HepG2 (cell line): ENCODE data around the gene PARVA.

Source experiments
- EZH2 ChIP-seq: conservative IDR thresholded peaks from 2 replicates; pipeline ENCODE4 v1.6.1; 2012; ENCODE audit warnings: mild to moderate bottlenecking, low read depth, low read length, moderate library complexity
- HOXD1 ChIP-seq: sonication (generic); formaldehyde crosslinking; IDR thresholded peaks from 2 replicates; pipeline ENCODE4 v1.5.0; 2020; ENCODE audit warnings: missing genetic modification reagents
- MAFF ChIP-seq: IDR thresholded peaks from 2 replicates; pipeline ENCODE4 v1.6.1; 2011; ENCODE audit warnings: low read depth, low read length, improper control_type of control experiment
- MYC ChIP-seq: sonication (generic); formaldehyde crosslinking; IDR thresholded peaks from 2 replicates; pipeline ENCODE4 v1.9.0; 2021; ENCODE audit warnings: missing genetic modification reagents, borderline replicate concordance
- ZNF251 ChIP-seq: sonication (generic); formaldehyde crosslinking; IDR thresholded peaks from 2 replicates; pipeline ENCODE4 v1.9.0; 2021; ENCODE audit warnings: mild to moderate bottlenecking, missing genetic modification reagents
- ZNF678 ChIP-seq: sonication (generic); formaldehyde crosslinking; IDR thresholded peaks from 2 replicates; pipeline ENCODE4 v1.4.0; 2020; ENCODE audit warnings: mild to moderate bottlenecking, missing genetic modification reagents
- TF ChIP-seq, protein P1 (sequence below), 2 experiments: sonication (generic) in 1 of 2; formaldehyde crosslinking in 1 of 2; IDR thresholded peaks; 2 replicates each; pipeline versions ENCODE4 v1.5.1 to v1.6.1; 2011 to 2020; ENCODE audit warnings: borderline replicate concordance in 1 of 2, low read depth in 1 of 2, low read length in 1 of 2, mild to moderate bottlenecking in 1 of 2, missing genetic modification reagents in 1 of 2, moderate library complexity in 1 of 2
- TF ChIP-seq, protein P2 (sequence below): sonication (generic); formaldehyde crosslinking; IDR thresholded peaks from 2 replicates; pipeline ENCODE4 v1.5.0; 2020; ENCODE audit warnings: mild to moderate bottlenecking, missing genetic modification reagents, moderate library complexity
- TF ChIP-seq, protein P3 (sequence below): sonication (generic); formaldehyde crosslinking; IDR thresholded peaks from 2 replicates; pipeline ENCODE4 v1.4.0; 2020; ENCODE audit warnings: missing genetic modification reagents
- TF ChIP-seq, protein P4 (sequence below): sonication (generic); formaldehyde crosslinking; IDR thresholded peaks from 2 replicates; pipeline ENCODE4 v1.5.0; 2020; ENCODE audit warnings: missing genetic modification reagents, mild to moderate bottlenecking, borderline replicate concordance

DNA sequence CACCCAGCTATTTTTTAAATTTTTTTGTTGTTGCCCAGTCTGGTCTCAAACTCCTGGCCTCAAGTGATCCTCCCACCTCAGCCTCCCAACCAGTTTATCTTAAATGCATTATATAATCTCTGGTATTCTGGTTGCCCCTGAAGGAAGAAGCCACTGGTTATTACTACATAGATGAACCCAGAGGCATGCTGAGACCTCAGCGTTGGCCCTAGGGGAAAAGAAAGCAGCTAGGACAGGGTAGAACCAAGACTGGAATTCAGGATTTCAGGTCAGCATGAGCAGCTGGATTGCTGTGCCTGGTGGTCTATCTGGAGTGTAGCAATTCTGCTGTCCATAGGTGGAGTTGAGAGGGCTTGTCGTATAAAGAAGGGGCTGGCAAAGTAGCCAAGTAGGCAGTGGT lies 67.2 kb downstream of the PARVA start:
- TF ChIP-seq ZNF251 (CRISPR knock-in tag): no peak
- TF ChIP-seq EZH2: no peak
- TF ChIP-seq HOXD1 (CRISPR knock-in tag): no peak
- TF ChIP-seq, protein P1, sequence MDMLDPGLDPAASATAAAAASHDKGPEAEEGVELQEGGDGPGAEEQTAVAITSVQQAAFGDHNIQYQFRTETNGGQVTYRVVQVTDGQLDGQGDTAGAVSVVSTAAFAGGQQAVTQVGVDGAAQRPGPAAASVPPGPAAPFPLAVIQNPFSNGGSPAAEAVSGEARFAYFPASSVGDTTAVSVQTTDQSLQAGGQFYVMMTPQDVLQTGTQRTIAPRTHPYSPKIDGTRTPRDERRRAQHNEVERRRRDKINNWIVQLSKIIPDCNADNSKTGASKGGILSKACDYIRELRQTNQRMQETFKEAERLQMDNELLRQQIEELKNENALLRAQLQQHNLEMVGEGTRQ (IDR thresholded peaks at IDR 0.05; ENCODE audit: low read depth, low read length): no peak
- TF ChIP-seq, protein P1 (CRISPR knock-in tag; IDR thresholded peaks at IDR 0.05; ENCODE audit: borderline replicate concordance): no peak
- TF ChIP-seq, protein P2, sequence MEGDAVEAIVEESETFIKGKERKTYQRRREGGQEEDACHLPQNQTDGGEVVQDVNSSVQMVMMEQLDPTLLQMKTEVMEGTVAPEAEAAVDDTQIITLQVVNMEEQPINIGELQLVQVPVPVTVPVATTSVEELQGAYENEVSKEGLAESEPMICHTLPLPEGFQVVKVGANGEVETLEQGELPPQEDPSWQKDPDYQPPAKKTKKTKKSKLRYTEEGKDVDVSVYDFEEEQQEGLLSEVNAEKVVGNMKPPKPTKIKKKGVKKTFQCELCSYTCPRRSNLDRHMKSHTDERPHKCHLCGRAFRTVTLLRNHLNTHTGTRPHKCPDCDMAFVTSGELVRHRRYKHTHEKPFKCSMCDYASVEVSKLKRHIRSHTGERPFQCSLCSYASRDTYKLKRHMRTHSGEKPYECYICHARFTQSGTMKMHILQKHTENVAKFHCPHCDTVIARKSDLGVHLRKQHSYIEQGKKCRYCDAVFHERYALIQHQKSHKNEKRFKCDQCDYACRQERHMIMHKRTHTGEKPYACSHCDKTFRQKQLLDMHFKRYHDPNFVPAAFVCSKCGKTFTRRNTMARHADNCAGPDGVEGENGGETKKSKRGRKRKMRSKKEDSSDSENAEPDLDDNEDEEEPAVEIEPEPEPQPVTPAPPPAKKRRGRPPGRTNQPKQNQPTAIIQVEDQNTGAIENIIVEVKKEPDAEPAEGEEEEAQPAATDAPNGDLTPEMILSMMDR (CRISPR knock-in tag): no peak
- TF ChIP-seq, protein P3, sequence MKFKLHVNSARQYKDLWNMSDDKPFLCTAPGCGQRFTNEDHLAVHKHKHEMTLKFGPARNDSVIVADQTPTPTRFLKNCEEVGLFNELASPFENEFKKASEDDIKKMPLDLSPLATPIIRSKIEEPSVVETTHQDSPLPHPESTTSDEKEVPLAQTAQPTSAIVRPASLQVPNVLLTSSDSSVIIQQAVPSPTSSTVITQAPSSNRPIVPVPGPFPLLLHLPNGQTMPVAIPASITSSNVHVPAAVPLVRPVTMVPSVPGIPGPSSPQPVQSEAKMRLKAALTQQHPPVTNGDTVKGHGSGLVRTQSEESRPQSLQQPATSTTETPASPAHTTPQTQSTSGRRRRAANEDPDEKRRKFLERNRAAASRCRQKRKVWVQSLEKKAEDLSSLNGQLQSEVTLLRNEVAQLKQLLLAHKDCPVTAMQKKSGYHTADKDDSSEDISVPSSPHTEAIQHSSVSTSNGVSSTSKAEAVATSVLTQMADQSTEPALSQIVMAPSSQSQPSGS (CRISPR knock-in tag): no peak
- no peak for TF ChIP-seq MAFF
- no peak for TF ChIP-seq MYC (CRISPR knock-in tag)
- TF ChIP-seq ZNF678 (CRISPR knock-in tag): no peak
- TF ChIP-seq, protein P4, sequence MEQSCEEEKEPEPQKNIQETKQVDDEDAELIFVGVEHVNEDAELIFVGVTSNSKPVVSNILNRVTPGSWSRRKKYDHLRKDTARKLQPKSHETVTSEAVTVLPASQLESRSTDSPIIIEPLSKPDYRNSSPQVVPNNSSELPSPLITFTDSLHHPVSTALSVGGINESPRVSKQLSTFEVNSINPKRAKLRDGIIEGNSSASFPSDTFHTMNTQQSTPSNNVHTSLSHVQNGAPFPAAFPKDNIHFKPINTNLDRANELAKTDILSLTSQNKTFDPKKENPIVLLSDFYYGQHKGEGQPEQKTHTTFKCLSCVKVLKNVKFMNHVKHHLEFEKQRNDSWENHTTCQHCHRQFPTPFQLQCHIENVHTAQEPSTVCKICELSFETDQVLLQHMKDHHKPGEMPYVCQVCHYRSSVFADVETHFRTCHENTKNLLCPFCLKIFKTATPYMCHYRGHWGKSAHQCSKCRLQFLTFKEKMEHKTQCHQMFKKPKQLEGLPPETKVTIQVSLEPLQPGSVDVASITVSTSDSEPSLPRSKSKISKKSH: no peak
